ENCODE measurements around the gene FARP2. TPM values are rescaled to one million over a fixed set of nuclear protein-coding genes. Genes with fewer than 3 reads are reported as not detected.

FARP2 gene
- total and polyA plus RNA-seq, 2 experiments from 2014 or later, result 16.0 to 22.6 TPM

DNA sequence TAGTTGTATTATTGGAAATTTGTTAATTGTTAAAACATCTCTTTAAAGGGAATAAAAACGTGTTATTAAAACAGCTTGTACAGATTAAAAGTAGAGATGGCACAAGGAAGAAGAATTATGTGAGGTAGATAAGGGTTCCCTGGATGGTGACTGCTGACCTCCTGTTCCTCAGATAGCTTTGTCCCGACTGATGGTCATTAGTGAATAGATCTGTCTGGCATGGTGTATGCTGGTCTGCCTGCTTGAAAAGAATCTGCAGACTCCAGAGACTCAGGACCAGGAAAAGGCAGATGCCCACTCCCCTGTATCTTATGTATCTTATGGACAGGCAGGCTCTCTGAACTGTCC is 5.6 kb upstream of the FARP2 start:
- H3K4me2 ChIP-seq, result no peak overlapping the region
- Mint-ChIP-seq H3K9me3 (no peaks in the 10 kb centered on the region), H3K36me3 (ENCODE audit: low read depth) (peaks cover 87% of the 10 kb centered on the region), H3K27me3 (ENCODE audit: insufficient read depth, low read depth, poor library complexity) (peaks cover 3% of the 10 kb centered on the region), H3K4me1 (peaks cover 15% of the 10 kb centered on the region), H3K27ac (no peak overlapping the region), H3K4me3 (no peak overlapping the region)
- H3F3A ChIP-seq (replicated peaks; ENCODE audit: low read depth), result 0 out of 2 replicates have a peak, but pooled peaks cover 4% of the 10 kb centered on the region
- H3K9me2 ChIP-seq (ENCODE audit: insufficient read depth), result no peaks in the 10 kb centered on the region
- DNase-seq (ENCODE audit: low spot score) (no peak), ATAC-seq (no peak)
- H3K4me1 ChIP-seq (ENCODE audit: insufficient read depth), result no peaks in the 10 kb centered on the region; the same call in 1 of the 2 replicates
- peaks cover 69% of the 10 kb centered on the region for H3K36me3 ChIP-seq (ENCODE audit: insufficient read depth)
- no peak overlapping the region for H3K27ac ChIP-seq (ENCODE audit: low read depth)
- TF ChIP-seq, protein P1, sequence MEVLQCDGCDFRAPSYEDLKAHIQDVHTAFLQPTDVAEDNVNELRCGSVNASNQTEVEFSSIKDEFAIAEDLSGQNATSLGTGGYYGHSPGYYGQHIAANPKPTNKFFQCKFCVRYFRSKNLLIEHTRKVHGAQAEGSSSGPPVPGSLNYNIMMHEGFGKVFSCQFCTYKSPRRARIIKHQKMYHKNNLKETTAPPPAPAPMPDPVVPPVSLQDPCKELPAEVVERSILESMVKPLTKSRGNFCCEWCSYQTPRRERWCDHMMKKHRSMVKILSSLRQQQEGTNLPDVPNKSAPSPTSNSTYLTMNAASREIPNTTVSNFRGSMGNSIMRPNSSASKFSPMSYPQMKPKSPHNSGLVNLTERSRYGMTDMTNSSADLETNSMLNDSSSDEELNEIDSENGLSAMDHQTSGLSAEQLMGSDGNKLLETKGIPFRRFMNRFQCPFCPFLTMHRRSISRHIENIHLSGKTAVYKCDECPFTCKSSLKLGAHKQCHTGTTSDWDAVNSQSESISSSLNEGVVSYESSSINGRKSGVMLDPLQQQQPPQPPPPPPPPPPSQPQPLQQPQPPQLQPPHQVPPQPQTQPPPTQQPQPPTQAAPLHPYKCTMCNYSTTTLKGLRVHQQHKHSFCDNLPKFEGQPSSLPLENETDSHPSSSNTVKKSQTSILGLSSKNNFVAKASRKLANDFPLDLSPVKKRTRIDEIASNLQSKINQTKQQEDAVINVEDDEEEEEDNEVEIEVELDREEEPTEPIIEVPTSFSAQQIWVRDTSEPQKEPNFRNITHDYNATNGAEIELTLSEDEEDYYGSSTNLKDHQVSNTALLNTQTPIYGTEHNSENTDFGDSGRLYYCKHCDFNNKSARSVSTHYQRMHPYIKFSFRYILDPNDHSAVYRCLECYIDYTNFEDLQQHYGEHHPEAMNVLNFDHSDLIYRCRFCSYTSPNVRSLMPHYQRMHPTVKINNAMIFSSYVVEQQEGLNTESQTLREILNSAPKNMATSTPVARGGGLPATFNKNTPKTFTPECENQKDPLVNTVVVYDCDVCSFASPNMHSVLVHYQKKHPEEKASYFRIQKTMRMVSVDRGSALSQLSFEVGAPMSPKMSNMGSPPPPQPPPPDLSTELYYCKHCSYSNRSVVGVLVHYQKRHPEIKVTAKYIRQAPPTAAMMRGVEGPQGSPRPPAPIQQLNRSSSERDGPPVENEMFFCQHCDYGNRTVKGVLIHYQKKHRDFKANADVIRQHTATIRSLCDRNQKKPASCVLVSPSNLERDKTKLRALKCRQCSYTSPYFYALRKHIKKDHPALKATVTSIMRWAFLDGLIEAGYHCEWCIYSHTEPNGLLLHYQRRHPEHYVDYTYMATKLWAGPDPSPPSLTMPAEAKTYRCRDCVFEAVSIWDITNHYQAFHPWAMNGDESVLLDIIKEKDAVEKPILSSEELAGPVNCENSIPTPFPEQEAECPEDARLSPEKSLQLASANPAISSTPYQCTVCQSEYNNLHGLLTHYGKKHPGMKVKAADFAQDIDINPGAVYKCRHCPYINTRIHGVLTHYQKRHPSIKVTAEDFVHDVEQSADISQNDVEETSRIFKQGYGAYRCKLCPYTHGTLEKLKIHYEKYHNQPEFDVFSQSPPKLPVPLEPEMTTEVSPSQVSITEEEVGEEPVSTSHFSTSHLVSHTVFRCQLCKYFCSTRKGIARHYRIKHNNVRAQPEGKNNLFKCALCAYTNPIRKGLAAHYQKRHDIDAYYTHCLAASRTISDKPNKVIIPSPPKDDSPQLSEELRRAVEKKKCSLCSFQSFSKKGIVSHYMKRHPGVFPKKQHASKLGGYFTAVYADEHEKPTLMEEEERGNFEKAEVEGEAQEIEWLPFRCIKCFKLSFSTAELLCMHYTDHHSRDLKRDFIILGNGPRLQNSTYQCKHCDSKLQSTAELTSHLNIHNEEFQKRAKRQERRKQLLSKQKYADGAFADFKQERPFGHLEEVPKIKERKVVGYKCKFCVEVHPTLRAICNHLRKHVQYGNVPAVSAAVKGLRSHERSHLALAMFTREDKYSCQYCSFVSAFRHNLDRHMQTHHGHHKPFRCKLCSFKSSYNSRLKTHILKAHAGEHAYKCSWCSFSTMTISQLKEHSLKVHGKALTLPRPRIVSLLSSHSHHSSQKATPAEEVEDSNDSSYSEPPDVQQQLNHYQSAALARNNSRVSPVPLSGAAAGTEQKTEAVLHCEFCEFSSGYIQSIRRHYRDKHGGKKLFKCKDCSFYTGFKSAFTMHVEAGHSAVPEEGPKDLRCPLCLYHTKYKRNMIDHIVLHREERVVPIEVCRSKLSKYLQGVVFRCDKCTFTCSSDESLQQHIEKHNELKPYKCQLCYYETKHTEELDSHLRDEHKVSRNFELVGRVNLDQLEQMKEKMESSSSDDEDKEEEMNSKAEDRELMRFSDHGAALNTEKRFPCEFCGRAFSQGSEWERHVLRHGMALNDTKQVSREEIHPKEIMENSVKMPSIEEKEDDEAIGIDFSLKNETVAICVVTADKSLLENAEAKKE (CRISPR knock-in tag; IDR thresholded peaks at IDR 0.05), result no peak
- TF ChIP-seq POLR2AphosphoS5 (IDR thresholded peaks at IDR 0.05; ENCODE audit: low read depth) (no peak), EZH2phosphoT487 (IDR thresholded peaks at IDR 0.05; ENCODE audit: unreplicated experiment) (no peak), ZNF114 (CRISPR knock-in tag; IDR thresholded peaks at IDR 0.05) (no peak), CREB1 (CRISPR knock-in tag; IDR thresholded peaks at IDR 0.05; ENCODE audit: low read depth) (no peak), NANOG (IDR thresholded peaks at IDR 0.05; ENCODE audit: borderline replicate concordance) (no peak), JUNB (IDR thresholded peaks at IDR 0.05; ENCODE audit: unreplicated experiment) (no peak)
- TF ChIP-seq, protein P2, sequence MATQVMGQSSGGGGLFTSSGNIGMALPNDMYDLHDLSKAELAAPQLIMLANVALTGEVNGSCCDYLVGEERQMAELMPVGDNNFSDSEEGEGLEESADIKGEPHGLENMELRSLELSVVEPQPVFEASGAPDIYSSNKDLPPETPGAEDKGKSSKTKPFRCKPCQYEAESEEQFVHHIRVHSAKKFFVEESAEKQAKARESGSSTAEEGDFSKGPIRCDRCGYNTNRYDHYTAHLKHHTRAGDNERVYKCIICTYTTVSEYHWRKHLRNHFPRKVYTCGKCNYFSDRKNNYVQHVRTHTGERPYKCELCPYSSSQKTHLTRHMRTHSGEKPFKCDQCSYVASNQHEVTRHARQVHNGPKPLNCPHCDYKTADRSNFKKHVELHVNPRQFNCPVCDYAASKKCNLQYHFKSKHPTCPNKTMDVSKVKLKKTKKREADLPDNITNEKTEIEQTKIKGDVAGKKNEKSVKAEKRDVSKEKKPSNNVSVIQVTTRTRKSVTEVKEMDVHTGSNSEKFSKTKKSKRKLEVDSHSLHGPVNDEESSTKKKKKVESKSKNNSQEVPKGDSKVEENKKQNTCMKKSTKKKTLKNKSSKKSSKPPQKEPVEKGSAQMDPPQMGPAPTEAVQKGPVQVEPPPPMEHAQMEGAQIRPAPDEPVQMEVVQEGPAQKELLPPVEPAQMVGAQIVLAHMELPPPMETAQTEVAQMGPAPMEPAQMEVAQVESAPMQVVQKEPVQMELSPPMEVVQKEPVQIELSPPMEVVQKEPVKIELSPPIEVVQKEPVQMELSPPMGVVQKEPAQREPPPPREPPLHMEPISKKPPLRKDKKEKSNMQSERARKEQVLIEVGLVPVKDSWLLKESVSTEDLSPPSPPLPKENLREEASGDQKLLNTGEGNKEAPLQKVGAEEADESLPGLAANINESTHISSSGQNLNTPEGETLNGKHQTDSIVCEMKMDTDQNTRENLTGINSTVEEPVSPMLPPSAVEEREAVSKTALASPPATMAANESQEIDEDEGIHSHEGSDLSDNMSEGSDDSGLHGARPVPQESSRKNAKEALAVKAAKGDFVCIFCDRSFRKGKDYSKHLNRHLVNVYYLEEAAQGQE (IDR thresholded peaks at IDR 0.05; ENCODE audit: unreplicated experiment), result no peak
- TF ChIP-seq, protein P3, sequence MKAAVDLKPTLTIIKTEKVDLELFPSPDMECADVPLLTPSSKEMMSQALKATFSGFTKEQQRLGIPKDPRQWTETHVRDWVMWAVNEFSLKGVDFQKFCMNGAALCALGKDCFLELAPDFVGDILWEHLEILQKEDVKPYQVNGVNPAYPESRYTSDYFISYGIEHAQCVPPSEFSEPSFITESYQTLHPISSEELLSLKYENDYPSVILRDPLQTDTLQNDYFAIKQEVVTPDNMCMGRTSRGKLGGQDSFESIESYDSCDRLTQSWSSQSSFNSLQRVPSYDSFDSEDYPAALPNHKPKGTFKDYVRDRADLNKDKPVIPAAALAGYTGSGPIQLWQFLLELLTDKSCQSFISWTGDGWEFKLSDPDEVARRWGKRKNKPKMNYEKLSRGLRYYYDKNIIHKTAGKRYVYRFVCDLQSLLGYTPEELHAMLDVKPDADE (IDR thresholded peaks at IDR 0.05), result no peak
- TF ChIP-seq, protein P4, sequence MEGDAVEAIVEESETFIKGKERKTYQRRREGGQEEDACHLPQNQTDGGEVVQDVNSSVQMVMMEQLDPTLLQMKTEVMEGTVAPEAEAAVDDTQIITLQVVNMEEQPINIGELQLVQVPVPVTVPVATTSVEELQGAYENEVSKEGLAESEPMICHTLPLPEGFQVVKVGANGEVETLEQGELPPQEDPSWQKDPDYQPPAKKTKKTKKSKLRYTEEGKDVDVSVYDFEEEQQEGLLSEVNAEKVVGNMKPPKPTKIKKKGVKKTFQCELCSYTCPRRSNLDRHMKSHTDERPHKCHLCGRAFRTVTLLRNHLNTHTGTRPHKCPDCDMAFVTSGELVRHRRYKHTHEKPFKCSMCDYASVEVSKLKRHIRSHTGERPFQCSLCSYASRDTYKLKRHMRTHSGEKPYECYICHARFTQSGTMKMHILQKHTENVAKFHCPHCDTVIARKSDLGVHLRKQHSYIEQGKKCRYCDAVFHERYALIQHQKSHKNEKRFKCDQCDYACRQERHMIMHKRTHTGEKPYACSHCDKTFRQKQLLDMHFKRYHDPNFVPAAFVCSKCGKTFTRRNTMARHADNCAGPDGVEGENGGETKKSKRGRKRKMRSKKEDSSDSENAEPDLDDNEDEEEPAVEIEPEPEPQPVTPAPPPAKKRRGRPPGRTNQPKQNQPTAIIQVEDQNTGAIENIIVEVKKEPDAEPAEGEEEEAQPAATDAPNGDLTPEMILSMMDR (conservative IDR thresholded peaks at IDR 0.05; ENCODE audit: low read depth in 2 of 2), result no peak
- H4K20me1 ChIP-seq (replicated peaks; ENCODE audit: insufficient read depth), result peaks cover 16% of the 10 kb centered on the region
- H3K79me2 ChIP-seq (replicated peaks; ENCODE audit: insufficient read depth), result no peaks in the 10 kb centered on the region; the same call in 1 of the 2 replicates
- H3K27me3 ChIP-seq (ENCODE audit: insufficient read depth), result no peaks in the 10 kb centered on the region
- no peak overlapping the region for H3K4me3 ChIP-seq
- no peak overlapping the region for H2AFZ ChIP-seq

Data from GM23338 (cell line).